PC-9 (cell line): ENCODE data around the gene SMURF1.

Experiments
- CTCF ChIP-seq: fragments of 200-600 bp; sonication (generic); conservative IDR thresholded peaks from 2 replicates; pipeline ENCODE4 v1.6.1; 2017; ENCODE audit warnings: mixed run types, antibody characterized with exemption, mild to moderate bottlenecking, moderate library complexity
- EZH2 ChIP-seq: fragments of 200-600 bp; sonication (generic); IDR thresholded peaks from 2 replicates; pipeline ENCODE4 v1.8.0; 2017; ENCODE audit warnings: antibody characterized with exemption, low read depth

DNA sequence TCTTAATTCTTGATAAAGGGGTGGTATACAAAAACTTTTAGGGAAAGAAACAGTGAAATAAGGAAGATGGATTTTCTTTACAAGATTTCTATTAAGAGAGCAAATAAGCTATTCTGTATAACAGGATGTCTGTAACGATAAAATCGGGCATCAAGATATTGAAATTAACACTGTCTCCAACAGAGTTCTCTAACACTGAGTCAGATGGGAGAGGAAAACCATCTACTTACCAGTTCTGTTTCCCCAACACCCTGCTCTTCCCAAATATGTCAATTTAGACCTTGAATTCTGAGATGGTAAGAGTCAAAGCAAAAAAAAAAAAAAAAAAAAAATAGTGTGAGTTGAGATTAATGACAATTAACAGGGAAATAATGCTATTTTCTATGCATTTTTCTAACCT lies 23.0 kb downstream of the SMURF1 start:
- TF ChIP-seq CTCF (no peak), EZH2 (no peak)
